GM12878 (cell line): ENCODE measurements around the gene NUP50. TPM values are rescaled to one million over a fixed set of nuclear protein-coding genes. Genes with fewer than 3 reads are reported as not detected.

ENCODE experiments used
- ATAC-seq: fragments of 200-7000 bp; cut with Tn5 transposase; 3 replicates; pipeline ENCODE4 v1.9.1; 2020; ENCODE audit warnings: mild to moderate bottlenecking, moderate library complexity
- BruUV-seq: library from RNA; stranded (reverse); fragments of 400-500 nt; replicated peaks from 2 replicates; lab custom pipeline; 2021; lab: Mats Ljungman, UMichigan
- CTCF ChIA-PET: fragments of 300-600 bp; sonication (Branson Sonifier 250); formaldehyde crosslinking; extraction: SDS; loops from one replicate; lab custom pipeline; 2021; ENCODE audit warnings: inconsistent platforms; lab: Yijun Ruan, JAX
- POLR2A ChIA-PET: fragments of 350-600 bp; formaldehyde crosslinking; extraction: SDS; loops from one replicate; lab custom pipeline; 2021; ENCODE audit warnings: inconsistent platforms; lab: Charles Lee
- RAD21 ChIA-PET: fragments of 300-600 bp; sonication (Branson Sonifier 250); formaldehyde crosslinking; loops from one replicate; lab custom pipeline; 2023; ENCODE audit warnings: antibody characterized with exemption; ENCODE audit not compliant: unreplicated experiment; lab: Charles Lee
- SMC1A ChIA-PET: fragments of 300-600 bp; sonication (Branson Sonifier 250); formaldehyde crosslinking; loops from one replicate; lab custom pipeline; 2023; ENCODE audit not compliant: unreplicated experiment, uncharacterized antibody; lab: Charles Lee
- DNase-seq: peaks from one replicate; pipeline ENCODE4 v3.0.0-alpha.2; 2011; ENCODE audit warnings: low read depth, low spot score
- FAIRE-seq: peaks from 3 replicates; lab custom pipeline; 2011; peaks lifted over from hg19 to GRCh38; lab: Jason Lieb, UNC
- H2AFZ ChIP-seq: 2 replicates; pipeline ENCODE4 v1.6.0; 2011; ENCODE audit warnings: low read depth, low read length, control low read depth; ENCODE audit not compliant: control insufficient read depth
- H3K27ac ChIP-seq: 2 replicates; pipeline ENCODE4 v1.5.1; 2011; ENCODE audit warnings: control low read depth; ENCODE audit not compliant: control insufficient read depth, insufficient read depth
- H3K27me3 ChIP-seq, 2 experiments: replicated peaks in 1 of 2; 2 replicates each; pipeline versions ENCODE4 v1.6.0 to v1.6.1; 2011; ENCODE audit warnings: low read length in 1 of 2; ENCODE audit not compliant: control insufficient read depth in 2 of 2, insufficient read depth in 2 of 2
- H3K36me3 ChIP-seq, 2 experiments: 2 replicates each; pipeline ENCODE4 v1.5.1; 2011; ENCODE audit warnings: low read length in 1 of 2; ENCODE audit not compliant: control insufficient read depth in 2 of 2, insufficient read depth in 2 of 2
- H3K4me1 ChIP-seq: 2 replicates; pipeline ENCODE4 v1.6.1; 2011; ENCODE audit warnings: mild to moderate bottlenecking, low read length, moderate library complexity, mixed read lengths; ENCODE audit not compliant: control insufficient read depth, insufficient read depth
- H3K4me2 ChIP-seq: 2 replicates; pipeline ENCODE4 v1.6.0; 2011; ENCODE audit warnings: control low read depth; ENCODE audit not compliant: control insufficient read depth, insufficient read depth
- H3K4me3 ChIP-seq: fragments of 200-600 bp; sonication (generic); 2 replicates; pipeline ENCODE4 v1.5.1; 2016
- H3K79me2 ChIP-seq: 2 replicates; pipeline ENCODE4 v1.6.0; 2011; ENCODE audit warnings: low read length; ENCODE audit not compliant: control insufficient read depth, insufficient read depth
- H3K9ac ChIP-seq: 2 replicates; pipeline ENCODE4 v1.8.0; 2011; ENCODE audit warnings: low read length, control low read depth, mixed read lengths; ENCODE audit not compliant: control insufficient read depth, insufficient read depth
- H3K9me3 ChIP-seq: replicated peaks from 3 replicates; pipeline ENCODE4 v1.5.1; 2011; ENCODE audit warnings: mild to moderate bottlenecking, low read length; ENCODE audit not compliant: control insufficient read depth, insufficient read depth
- H4K20me1 ChIP-seq: 2 replicates; pipeline ENCODE4 v1.6.0; 2011; ENCODE audit not compliant: control insufficient read depth, insufficient read depth
- BHLHE40 ChIP-seq, 2 experiments: fragments of 450-650 bp in 1 of 2; IDR thresholded peaks; 2 replicates each; pipeline ENCODE4 v1.6.1; 2011 to 2017; ENCODE audit warnings: low read depth in 2 of 2, borderline replicate concordance in 1 of 2, improper control_type of control experiment in 1 of 2, low read length in 1 of 2, mild to moderate bottlenecking in 1 of 2
- CBX3 ChIP-seq: fragments of 200-600 bp; sonication (generic); IDR thresholded peaks from 2 replicates; pipeline ENCODE4 v1.6.1; 2016; ENCODE audit warnings: low read depth, borderline replicate concordance
- MEF2A ChIP-seq: IDR thresholded peaks from 2 replicates; pipeline ENCODE4 v1.6.1; 2011; ENCODE audit warnings: low read depth, mild to moderate bottlenecking, low read length, moderate library complexity; ENCODE audit not compliant: insufficient read depth
- MYC ChIP-seq: IDR thresholded peaks from 2 replicates; pipeline ENCODE4 v1.6.1; 2011; ENCODE audit warnings: mild to moderate bottlenecking, low read length, moderate library complexity, inconsistent platforms; ENCODE audit not compliant: insufficient read depth, insufficient replicate concordance, insufficient read length, severe bottlenecking
- POLR2A ChIP-seq: IDR thresholded peaks from 2 replicates; pipeline ENCODE4 v1.6.1; 2011; ENCODE audit warnings: low read depth, mild to moderate bottlenecking, low read length
- POU2F2 ChIP-seq: IDR thresholded peaks from 3 replicates; pipeline ENCODE4 v1.6.1; 2011; ENCODE audit warnings: low read depth, mild to moderate bottlenecking, low read length, borderline replicate concordance
- RELB ChIP-seq: fragments of 450-650 bp; IDR thresholded peaks from 2 replicates; pipeline ENCODE4 v1.6.1; 2017; ENCODE audit warnings: low read depth, mild to moderate bottlenecking, moderate library complexity
- ZNF24 ChIP-seq: fragments of 450-650 bp; IDR thresholded peaks from 2 replicates; pipeline ENCODE4 v1.6.1; 2017; ENCODE audit warnings: antibody characterized with exemption, mild to moderate bottlenecking
- WGBS: methylation state at CpG from one replicate; pipeline ENCODE4 v1.1.6; 2016; ENCODE audit warnings: low lambda C conversion rate; ENCODE audit not compliant: insufficient replicate concordance, insufficient coverage; ENCODE audit errors: missing lambda C conversion rate; 5-methylcytosine and 5-hydroxymethylcytosine counted together
- in situ Hi-C: fragments of 300-500 bp; cut with MboI; formaldehyde crosslinking; loops from 9 replicates; pipeline ENCODE4 v1.14.3; 2018; ENCODE audit warnings: mixed read lengths
- intact Hi-C: fragments of 100-400 bp; cut with micrococcal nuclease; formaldehyde crosslinking; loops from one replicate; pipeline ENCODE4 v1.14.2; 2022; ENCODE audit not compliant: unreplicated experiment
- polyA plus RNA-seq, 11 experiments: library from polyadenylated mRNA; depleted of rRNA in 4 of 11; unstranded in 6 of 11; stranded (reverse) in 5 of 11; fragments of >200 nt; fragmentation: Nextera tagmentation in 4 of 11; fragmentation: Illumina TruSeq in 1 of 11; extraction: Ambion mirVana in 4 of 11; extraction: Trizol in 1 of 11; gene quantifications; 1 replicate in 1 of 11; 2 replicates in 10 of 11; pipeline versions ENCODE4 v1.2.1 to v1.2.3, GENCODE V29; 2011 to 2016; ENCODE audit warnings: inconsistent platforms in 2 of 11, missing spikeins in 2 of 11, low read depth in 1 of 11
- total RNA-seq, 4 experiments: library from RNA; depleted of rRNA in 3 of 4; stranded (reverse); fragments of >200 nt in 3 of 4; fragmentation: Illumina TruSeq in 1 of 4; extraction: Trizol in 1 of 4; gene quantifications; 2 replicates each; pipeline versions ENCODE4 v1.2.1 to v1.2.3, GENCODE V29; 2013 to 2021
- TF ChIP-seq, protein P1 (sequence below): IDR thresholded peaks from 2 replicates; pipeline ENCODE4 v1.6.1; 2011; ENCODE audit warnings: mild to moderate bottlenecking, low read depth, low read length, moderate library complexity; ENCODE audit not compliant: insufficient replicate concordance
- TF ChIP-seq, protein P2 (sequence below): IDR thresholded peaks from 2 replicates; pipeline ENCODE4 v1.6.1; 2012; ENCODE audit warnings: low read length, inconsistent platforms

NUP50 gene
- total and polyA plus RNA-seq, 10 of the 15 experiments (the other 5 are each of a cell fraction or from before 2014, with no cell fraction given), result 36.8 to 125 (median 78.8) TPM

- TF ChIP-seq POLR2A (0 out of 2 replicates have a peak, but pooled peaks have one; percentile 33), ZNF24 (no peak), BHLHE40 (IDR thresholded peaks at IDR 0.05; ENCODE audit: borderline replicate concordance in 1 of 2, low read depth in 2 of 2, low read length in 1 of 2) (no peak)
- POLR2A ChIA-PET, result no interaction called here
- FAIRE-seq, result no peak
- 98% methylated on average over 13 of the region's 13 CpGs for WGBS
- no peak for DNase-seq
- RAD21 ChIA-PET, result no interaction called here
- H3K4me3 ChIP-seq, result no peak overlapping the region
- H3K4me1 ChIP-seq, result no peaks in the 10 kb centered on the region
- no TSS peak for BruUV-seq
- H3K27ac ChIP-seq, result no peak overlapping the region
- SMC1A ChIA-PET, result no interaction called here
- H3K9me3 ChIP-seq, result no peaks in the 10 kb centered on the region
- no peaks in the 10 kb centered on the region for H3K27me3 ChIP-seq
- CTCF ChIA-PET, result no interaction called here
- H3K79me2 ChIP-seq, result peaks cover 6% of the 10 kb centered on the region
- no peak for ATAC-seq
- in situ Hi-C loops (no loop called here), intact Hi-C loops (no loop called here)
- no peak overlapping the region for H3K9ac ChIP-seq
- no peak overlapping the region for H3K4me2 ChIP-seq
- peaks cover 12 to 49% of the 10 kb centered on the region in 2 experiments for H3K36me3 ChIP-seq
- H4K20me1 ChIP-seq, result no peaks in the 10 kb centered on the region; the same call in 1 of the 2 replicates
- no peak overlapping the region for H2AFZ ChIP-seq
Observed at GRCh38 chr22:45183974-45184373, 20.2 kb downstream of the NUP50 start.

- in situ Hi-C loops, result no loop called here
- CTCF ChIA-PET, result no interaction called here
- 74% methylated on average over 16 of the region's 16 CpGs for WGBS
- no peak for FAIRE-seq
- RAD21 ChIA-PET, result no interaction called here
- H3K9me3 ChIP-seq, result no peaks in the 10 kb centered on the region
- peaks cover 7 to 45% of the 10 kb centered on the region in 2 experiments for H3K36me3 ChIP-seq
- ATAC-seq, result no peak
- no peak for DNase-seq
- SMC1A ChIA-PET, result no interaction called here
- H4K20me1 ChIP-seq, result no peaks in the 10 kb centered on the region
- no peaks in the 10 kb centered on the region for H3K4me1 ChIP-seq
- H3K27ac ChIP-seq, result no peak overlapping the region
- no peak overlapping the region for H2AFZ ChIP-seq
- H3K79me2 ChIP-seq, result peaks cover 1% of the 10 kb centered on the region; the same call in 1 of the 2 replicates
- BruUV-seq, result no TSS peak
- no peak overlapping the region for H3K4me3 ChIP-seq
- no peak overlapping the region for H3K4me2 ChIP-seq
- POLR2A ChIA-PET, result interaction anchor here (1.1 kb wide), 1 partner anchor 22 kb away, joined by 3 read pairs; the partner anchor contains the start of gene NUP50
- intact Hi-C loops, result no loop called here
- H3K9ac ChIP-seq, result no peak overlapping the region
- H3K27me3 ChIP-seq, result no peaks in the 10 kb centered on the region
- TF ChIP-seq MEF2A (no peak), POU2F2 (no peak), RELB (no peak), CBX3 (no peak), MYC (no peak)
- TF ChIP-seq, protein P1, sequence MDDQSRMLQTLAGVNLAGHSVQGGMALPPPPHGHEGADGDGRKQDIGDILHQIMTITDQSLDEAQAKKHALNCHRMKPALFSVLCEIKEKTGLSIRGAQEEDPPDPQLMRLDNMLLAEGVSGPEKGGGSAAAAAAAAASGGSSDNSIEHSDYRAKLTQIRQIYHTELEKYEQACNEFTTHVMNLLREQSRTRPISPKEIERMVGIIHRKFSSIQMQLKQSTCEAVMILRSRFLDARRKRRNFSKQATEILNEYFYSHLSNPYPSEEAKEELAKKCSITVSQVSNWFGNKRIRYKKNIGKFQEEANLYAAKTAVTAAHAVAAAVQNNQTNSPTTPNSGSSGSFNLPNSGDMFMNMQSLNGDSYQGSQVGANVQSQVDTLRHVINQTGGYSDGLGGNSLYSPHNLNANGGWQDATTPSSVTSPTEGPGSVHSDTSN, result no peak
- TF ChIP-seq, protein P2, sequence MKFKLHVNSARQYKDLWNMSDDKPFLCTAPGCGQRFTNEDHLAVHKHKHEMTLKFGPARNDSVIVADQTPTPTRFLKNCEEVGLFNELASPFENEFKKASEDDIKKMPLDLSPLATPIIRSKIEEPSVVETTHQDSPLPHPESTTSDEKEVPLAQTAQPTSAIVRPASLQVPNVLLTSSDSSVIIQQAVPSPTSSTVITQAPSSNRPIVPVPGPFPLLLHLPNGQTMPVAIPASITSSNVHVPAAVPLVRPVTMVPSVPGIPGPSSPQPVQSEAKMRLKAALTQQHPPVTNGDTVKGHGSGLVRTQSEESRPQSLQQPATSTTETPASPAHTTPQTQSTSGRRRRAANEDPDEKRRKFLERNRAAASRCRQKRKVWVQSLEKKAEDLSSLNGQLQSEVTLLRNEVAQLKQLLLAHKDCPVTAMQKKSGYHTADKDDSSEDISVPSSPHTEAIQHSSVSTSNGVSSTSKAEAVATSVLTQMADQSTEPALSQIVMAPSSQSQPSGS, result no peak
Observed at GRCh38 chr22:45185718-45186514, 22.2 kb downstream of the NUP50 start.
